Neural progenitor cell (in vitro differentiated cells): ENCODE measurements around the gene INSR.

ENCODE experiments used
- EZH2 ChIP-seq: fragments of 200-600 bp; sonication (generic); IDR thresholded peaks from 2 replicates; pipeline ENCODE4 v1.6.1; 2017; ENCODE audit warnings: antibody characterized with exemption, mild to moderate bottlenecking, moderate library complexity
- EZH2phosphoT487 ChIP-seq: fragments of 200-600 bp; sonication (generic); IDR thresholded peaks from 2 replicates; pipeline ENCODE4 v1.6.1; 2017; ENCODE audit warnings: antibody characterized with exemption
- TF ChIP-seq, protein P1 (sequence below): fragments of 200-600 bp; sonication (generic); IDR thresholded peaks from 2 replicates; pipeline ENCODE4 v1.5.1; 2017; ENCODE audit warnings: antibody characterized with exemption, mild to moderate bottlenecking

DNA sequence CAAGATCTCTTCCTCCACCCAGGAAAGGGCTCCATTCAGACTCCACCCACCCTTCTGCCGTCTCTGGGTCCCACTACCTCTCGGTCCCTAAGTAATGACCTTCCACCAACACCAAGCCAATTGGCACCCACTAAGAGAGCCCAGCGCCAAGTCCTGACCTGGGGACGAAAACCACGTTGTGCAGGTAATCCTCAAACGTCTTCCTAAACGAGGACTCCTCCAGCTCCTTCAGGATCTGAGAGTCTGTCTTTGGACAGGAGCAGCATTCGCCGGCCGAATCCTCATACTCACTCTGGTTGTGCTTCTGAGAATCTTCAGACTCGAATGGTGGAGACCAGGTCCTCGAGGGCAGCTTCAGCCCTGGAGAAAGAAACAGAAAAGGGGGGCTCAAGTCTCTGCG, 141.6 kb downstream of the INSR start:
- TF ChIP-seq, protein P1, sequence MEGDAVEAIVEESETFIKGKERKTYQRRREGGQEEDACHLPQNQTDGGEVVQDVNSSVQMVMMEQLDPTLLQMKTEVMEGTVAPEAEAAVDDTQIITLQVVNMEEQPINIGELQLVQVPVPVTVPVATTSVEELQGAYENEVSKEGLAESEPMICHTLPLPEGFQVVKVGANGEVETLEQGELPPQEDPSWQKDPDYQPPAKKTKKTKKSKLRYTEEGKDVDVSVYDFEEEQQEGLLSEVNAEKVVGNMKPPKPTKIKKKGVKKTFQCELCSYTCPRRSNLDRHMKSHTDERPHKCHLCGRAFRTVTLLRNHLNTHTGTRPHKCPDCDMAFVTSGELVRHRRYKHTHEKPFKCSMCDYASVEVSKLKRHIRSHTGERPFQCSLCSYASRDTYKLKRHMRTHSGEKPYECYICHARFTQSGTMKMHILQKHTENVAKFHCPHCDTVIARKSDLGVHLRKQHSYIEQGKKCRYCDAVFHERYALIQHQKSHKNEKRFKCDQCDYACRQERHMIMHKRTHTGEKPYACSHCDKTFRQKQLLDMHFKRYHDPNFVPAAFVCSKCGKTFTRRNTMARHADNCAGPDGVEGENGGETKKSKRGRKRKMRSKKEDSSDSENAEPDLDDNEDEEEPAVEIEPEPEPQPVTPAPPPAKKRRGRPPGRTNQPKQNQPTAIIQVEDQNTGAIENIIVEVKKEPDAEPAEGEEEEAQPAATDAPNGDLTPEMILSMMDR = no peak
- TF ChIP-seq EZH2 (no peak), EZH2phosphoT487 (no peak)
